Activated naive CD8-positive, alpha-beta T cell treated with anti-CD3 and anti-CD28 coated beads, Interleukin-2, amount 10 ng/mL, durations not matched to agents 7 days and 5 days (primary cell): ENCODE measurements around the gene MLST8. TPM values are rescaled to one million over a fixed set of nuclear protein-coding genes. Genes with fewer than 3 reads are reported as not detected.

ENCODE experiments used
- ATAC-seq: fragments of 150-1000 bp; cut with Tn5 transposase; one replicate; pipeline ENCODE4 v1.10.0; 2021; ENCODE audit warnings: low read depth, moderate library complexity
- POLR2A ChIA-PET: fragments of 350-600 bp; sonication (Branson Sonifier 250); formaldehyde crosslinking; loops from one replicate; lab custom pipeline; 2021; ENCODE audit warnings: antibody characterized with exemption; lab: Charles Lee
- DNase-seq: peaks from one replicate; pipeline ENCODE4 v3.0.0; 2021
- H3K27ac Mint-ChIP-seq: one replicate; pipeline ENCODE4 v1.8.0; 2022; ENCODE audit warnings: mild to moderate bottlenecking, mixed read lengths
- H3K27me3 Mint-ChIP-seq: one replicate; pipeline ENCODE4 v1.8.0; 2022; ENCODE audit warnings: mild to moderate bottlenecking, moderate library complexity, mixed read lengths
- H3K36me3 Mint-ChIP-seq: one replicate; pipeline ENCODE4 v1.8.0; 2021; ENCODE audit warnings: mild to moderate bottlenecking, mixed read lengths
- H3K4me1 Mint-ChIP-seq: one replicate; pipeline ENCODE4 v1.8.0; 2021; ENCODE audit warnings: mixed read lengths
- H3K4me3 Mint-ChIP-seq: one replicate; pipeline ENCODE4 v1.8.0; 2022; ENCODE audit warnings: mild to moderate bottlenecking, moderate library complexity, mixed read lengths
- H3K9me3 Mint-ChIP-seq: one replicate; pipeline ENCODE4 v1.8.0; 2021; ENCODE audit warnings: mixed read lengths
- total RNA-seq, 2 experiments: library from RNA; stranded (reverse); gene quantifications; one replicate each; pipeline ENCODE4 v1.2.3, GENCODE V29; 2021

The MLST8 gene, protein sequence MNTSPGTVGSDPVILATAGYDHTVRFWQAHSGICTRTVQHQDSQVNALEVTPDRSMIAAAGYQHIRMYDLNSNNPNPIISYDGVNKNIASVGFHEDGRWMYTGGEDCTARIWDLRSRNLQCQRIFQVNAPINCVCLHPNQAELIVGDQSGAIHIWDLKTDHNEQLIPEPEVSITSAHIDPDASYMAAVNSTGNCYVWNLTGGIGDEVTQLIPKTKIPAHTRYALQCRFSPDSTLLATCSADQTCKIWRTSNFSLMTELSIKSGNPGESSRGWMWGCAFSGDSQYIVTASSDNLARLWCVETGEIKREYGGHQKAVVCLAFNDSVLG
- 10 to 100 TPM; 32.1 to 33.1 TPM for total RNA-seq

DNA sequence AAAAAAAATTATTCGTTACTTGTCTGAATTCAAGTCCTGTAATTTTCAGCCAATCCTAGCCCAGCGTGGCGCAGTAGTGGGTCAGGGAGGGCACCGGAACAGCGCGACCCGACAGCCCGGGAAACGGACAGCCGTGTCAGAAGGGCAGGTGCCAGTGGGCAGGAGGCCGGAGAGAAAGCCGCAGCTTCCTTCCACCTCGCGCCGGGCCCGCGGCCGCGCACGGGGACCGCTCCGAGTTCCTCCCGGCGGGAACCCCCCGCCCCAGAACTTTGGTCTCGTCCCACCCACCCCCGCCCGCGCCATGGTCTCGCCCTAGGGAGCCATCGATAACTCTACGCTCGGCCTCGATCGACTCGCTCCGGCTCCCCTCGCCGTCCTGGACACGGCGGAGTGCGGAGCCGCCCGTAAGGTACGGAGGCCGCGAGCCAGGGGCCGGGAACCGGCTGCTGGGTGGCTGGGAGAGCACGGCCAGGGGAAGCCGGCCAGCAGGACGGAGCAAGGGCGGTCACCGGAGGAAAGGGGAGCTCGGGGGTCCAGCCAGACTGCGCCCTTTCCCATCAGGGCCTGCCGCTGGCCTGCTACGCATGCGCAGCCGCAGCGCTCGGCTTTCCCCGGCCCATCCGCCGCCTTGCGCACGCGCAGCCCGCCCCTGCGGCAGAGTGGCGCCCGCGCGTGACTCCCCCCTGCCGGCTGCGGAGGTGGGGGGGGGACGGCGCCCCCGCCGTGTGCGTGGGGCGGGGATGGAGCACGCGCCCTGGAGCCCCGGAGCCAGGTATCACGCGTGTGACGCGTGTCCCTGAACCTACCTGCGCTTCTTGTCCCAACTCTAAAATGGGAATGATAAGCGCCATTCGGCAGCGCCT, at the start of gene MLST8:
Gene MLST8 (plus strand): TSS at position 351 of the 863 bp plus-strand sequence. CDS start 632 bp downstream, outside the sequence.
- peak; percentile 81 for ATAC-seq
- H3K4me1 Mint-ChIP-seq, result peaks cover 14% of the 10 kb centered on the region

DNA sequence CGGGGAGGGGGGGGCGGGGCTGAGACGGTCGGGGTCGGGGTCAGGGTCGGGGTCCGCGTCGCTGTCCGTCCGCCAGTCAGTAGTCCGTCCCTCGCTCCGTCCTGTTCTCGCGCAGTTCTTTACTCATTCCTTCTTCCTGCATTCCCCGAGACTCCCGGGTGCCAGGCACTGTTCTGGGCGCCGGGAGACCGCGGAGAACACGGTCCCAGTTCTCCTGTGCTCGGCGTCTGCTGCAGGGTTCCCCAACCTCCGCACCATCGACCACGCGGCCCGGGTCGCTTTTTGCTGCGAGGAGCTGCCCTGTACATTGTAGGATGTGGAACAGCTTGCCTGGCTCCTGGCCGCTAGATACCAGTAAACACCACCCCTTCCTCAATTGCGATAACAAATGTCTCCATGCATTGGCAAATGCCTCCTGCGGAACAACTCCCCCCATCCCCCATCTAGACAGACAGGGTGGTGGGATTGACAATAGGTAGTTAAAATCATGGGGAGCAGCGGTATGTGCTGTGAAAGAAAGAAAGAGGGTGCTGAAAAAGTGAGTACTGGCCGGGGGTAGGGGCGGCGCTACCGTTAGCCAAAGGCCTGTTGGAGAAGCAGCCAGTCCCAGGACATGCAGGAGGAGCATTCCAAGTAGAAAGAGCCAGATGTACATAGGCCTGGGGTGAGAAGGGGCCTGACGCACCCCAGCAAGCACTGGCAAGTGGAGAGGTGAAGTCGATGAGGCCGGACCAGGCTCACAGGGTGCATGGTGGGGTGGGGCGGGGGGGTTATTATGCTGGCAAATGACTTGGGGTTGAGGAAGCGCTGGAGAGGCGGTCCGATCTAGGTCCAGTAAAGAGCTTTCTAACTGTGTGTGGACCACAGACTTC, 49.0 kb upstream of the MLST8 start:
- POLR2A ChIA-PET, result interaction anchor here (0.5 to 3.8 kb wide), 55 partner anchors 10 to 683 kb away, joined by 3 to 32 read pairs (median 5); partner anchors contain the start of genes BRICD5, CCNF, ECI1 and JPT2
- H3K36me3 Mint-ChIP-seq, result peaks cover 9% of the 10 kb centered on the region

More for the DNA sequence above, at the start of gene MLST8:
- no peaks in the 10 kb centered on the region for H3K9me3 Mint-ChIP-seq
- POLR2A ChIA-PET, result interaction anchor here (0.6 to 3.0 kb wide), 8 partner anchors 10 to 310 kb away, joined by 3 to 32 read pairs (median 5); partner anchors contain the start of genes ECI1, PGP, RPS2 and TRAF7
- peak within 1 kb of the TSS; percentile 87 for H3K27ac Mint-ChIP-seq
- peaks cover under 1% of the 10 kb centered on the region for H3K27me3 Mint-ChIP-seq
- peak; percentile 98 for DNase-seq
- peaks cover 7% of the 10 kb centered on the region for H3K36me3 Mint-ChIP-seq
- peak within 1 kb of the TSS; percentile 82 for H3K4me3 Mint-ChIP-seq

DNA sequence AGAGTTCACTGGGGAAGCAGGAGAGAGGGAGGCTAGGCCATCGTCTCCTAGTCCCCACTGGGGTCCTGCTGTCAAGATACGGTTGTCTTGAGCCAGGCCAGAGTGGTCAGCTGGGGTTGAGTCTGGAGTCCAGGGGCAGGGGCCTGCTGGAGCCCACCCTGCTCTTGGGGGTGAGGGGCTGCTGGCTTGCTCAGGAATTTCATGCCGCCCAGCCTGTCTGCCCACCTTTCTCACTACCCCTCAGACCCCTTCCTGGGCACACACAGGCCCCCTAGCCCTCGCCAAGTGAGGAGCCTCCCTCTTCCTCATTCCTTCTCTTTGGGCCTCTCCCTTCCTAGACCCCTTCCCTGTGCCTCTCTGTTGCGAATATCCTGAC, 48.4 kb upstream of the MLST8 start:
- no peak for DNase-seq
- POLR2A ChIA-PET, result no interaction called here
- no peaks in the 10 kb centered on the region for H3K9me3 Mint-ChIP-seq
- ATAC-seq, result no peak
- peaks cover 7% of the 10 kb centered on the region for H3K36me3 Mint-ChIP-seq
- peak overlapping the region; percentile 97 for H3K4me3 Mint-ChIP-seq
- H3K27ac Mint-ChIP-seq, result peak overlapping the region; percentile 92
- peaks cover 21% of the 10 kb centered on the region for H3K4me1 Mint-ChIP-seq
- H3K27me3 Mint-ChIP-seq, result no peaks in the 10 kb centered on the region

More for the DNA sequence above, 49.0 kb upstream of the MLST8 start:
- peak overlapping the region; percentile 92 for H3K27ac Mint-ChIP-seq
- DNase-seq (peak; percentile 51), ATAC-seq (no peak)
- no peaks in the 10 kb centered on the region for H3K27me3 Mint-ChIP-seq
- no peaks in the 10 kb centered on the region for H3K9me3 Mint-ChIP-seq
- H3K4me1 Mint-ChIP-seq, result peaks cover 24% of the 10 kb centered on the region
- H3K4me3 Mint-ChIP-seq, result peak overlapping the region; percentile 97

DNA sequence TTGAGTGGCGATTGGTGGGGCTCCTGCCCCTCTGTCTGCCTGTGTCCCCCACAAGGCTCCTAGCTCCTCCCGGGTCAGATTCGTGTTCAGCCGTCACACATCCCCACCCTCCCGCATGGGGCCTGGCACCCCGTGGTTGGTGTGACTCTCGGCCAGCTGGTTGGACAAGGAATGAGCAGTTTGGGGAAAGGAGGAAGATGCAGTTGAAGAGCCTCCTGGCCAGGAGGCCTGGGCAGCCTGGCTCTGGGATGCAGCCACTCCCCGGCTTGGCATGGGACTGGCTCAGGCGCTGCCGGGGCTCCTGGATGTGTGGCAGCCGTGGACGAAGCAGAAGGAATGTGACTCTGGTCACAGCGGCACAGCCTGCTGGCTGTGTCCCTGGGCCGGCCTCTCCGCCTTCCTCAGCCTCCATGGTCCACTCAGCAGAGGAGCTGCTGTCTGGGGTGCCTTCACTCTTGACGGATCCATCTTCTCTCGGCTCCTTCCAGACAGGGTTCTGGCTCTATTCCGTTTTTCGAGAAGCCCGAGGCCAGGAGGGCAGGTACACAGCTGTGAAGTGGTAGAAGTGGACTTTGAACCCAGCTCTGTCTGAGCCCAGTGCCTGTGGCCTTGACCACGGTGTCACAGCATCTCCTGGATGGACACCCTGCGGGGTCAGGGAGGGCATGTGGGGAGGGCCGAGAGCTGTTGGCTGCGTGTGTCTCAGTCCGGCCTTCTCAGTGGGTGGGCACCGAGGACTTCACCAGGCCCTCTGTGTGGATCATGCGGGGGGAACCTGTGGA, 47.6 kb upstream of the MLST8 start:
- peak overlapping the region; percentile 97 for H3K4me3 Mint-ChIP-seq
- H3K27ac Mint-ChIP-seq, result no peak overlapping the region
- no peak for DNase-seq
- H3K9me3 Mint-ChIP-seq, result no peaks in the 10 kb centered on the region
- no peaks in the 10 kb centered on the region for H3K27me3 Mint-ChIP-seq
- peaks cover 21% of the 10 kb centered on the region for H3K4me1 Mint-ChIP-seq
- H3K36me3 Mint-ChIP-seq, result peaks cover 10% of the 10 kb centered on the region
- POLR2A ChIA-PET, result no interaction called here
- no peak for ATAC-seq

DNA sequence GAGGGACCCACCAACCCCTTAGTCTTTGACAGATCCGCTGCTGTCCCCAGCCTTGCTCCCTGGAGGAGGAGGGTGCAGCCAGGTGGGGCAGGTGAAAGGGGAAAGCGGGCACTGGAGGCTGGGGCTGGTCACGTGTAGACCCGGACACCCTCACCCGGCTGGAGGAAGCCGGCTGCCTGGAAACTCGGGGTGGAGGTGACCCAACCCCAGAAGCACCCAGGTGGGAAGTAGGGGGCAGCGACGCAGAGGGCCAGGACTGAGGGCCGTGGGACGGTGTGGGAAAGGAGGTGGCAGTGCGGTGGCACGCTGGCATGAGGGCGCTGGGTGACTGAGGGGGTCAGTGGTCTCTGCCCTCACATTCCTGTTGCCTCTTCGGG, 47.0 kb upstream of the MLST8 start:
- POLR2A ChIA-PET, result no interaction called here
- H3K27me3 Mint-ChIP-seq, result no peaks in the 10 kb centered on the region
- no peak overlapping the region for H3K4me3 Mint-ChIP-seq
- no peak for ATAC-seq
- peaks cover 12% of the 10 kb centered on the region for H3K36me3 Mint-ChIP-seq
- DNase-seq, result no peak
- no peak overlapping the region for H3K27ac Mint-ChIP-seq
- H3K4me1 Mint-ChIP-seq, result peaks cover 21% of the 10 kb centered on the region
- H3K9me3 Mint-ChIP-seq, result no peaks in the 10 kb centered on the region

DNA sequence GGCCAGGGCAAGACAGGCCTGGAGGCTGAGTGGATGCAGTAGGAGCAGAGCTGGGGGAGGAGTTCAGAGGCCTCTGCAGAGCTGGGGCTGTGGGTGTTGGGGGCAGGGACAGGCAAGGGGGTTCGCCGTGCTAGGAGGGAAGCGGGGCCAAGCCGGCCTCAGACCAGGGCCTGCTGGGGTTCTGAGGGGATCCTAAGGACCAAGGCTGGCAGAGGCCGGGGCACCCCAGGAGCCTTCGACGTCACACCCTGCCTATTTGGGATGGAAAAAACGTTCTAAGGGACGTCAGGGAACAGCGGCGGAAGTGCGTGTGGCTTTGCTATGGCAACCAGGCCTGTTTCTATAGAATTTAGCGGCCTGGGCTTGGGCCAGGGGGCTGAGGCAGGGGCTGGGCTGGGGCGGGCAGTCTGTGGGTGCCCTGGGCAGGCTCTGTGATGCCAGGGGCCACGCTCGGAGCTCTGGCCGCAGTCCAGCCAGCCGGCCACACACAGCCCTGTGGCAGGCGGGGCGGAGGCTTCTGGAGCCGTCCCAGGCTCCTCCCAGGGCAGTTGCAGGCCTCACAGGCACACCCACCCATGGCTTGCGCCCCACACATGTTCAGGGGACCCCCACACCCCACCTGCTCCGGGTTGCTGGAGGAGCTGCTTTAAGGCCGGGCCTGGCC, 45.9 kb upstream of the MLST8 start:
- no peak for ATAC-seq
- POLR2A ChIA-PET, result no interaction called here
- H3K27me3 Mint-ChIP-seq, result no peaks in the 10 kb centered on the region
- no peaks in the 10 kb centered on the region for H3K9me3 Mint-ChIP-seq
- peaks cover 12% of the 10 kb centered on the region for H3K36me3 Mint-ChIP-seq
- peaks cover 17% of the 10 kb centered on the region for H3K4me1 Mint-ChIP-seq
- no peak for DNase-seq
- H3K4me3 Mint-ChIP-seq, result no peak overlapping the region
- no peak overlapping the region for H3K27ac Mint-ChIP-seq

DNA sequence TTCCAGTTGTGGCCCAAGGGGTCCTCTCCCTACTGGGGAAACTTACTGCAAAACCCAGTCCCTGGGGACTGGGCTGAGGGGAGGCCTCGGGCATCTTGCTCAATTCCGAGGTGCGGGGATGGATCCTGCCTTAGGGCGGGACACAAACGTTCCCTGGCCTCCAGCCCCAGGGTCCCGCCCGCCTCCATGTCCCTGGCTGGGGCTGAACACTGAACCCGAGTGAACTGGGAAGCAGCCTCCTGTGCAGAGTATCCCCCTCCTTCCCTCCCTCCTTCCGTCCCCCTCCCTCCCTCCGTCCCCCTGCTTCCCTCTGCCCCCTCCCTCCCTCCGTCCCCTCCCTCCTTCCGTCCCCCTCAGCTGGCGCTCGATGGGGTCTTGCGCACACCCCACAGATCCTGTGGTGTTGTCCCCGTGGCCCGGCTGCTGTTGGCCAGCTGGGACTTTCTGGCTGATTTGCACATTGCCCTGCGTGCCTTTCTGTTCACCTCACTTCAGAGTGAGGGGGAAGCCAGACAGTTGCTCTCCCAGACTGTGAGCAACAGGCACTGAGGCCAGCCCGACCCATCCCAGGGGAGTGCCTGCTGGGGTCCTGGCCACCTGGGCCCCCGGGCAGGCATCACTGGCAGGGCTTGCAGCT, 44.2 kb upstream of the MLST8 start:
- ATAC-seq, result no peak
- Mint-ChIP-seq H3K4me3 (no peak overlapping the region), H3K9me3 (no peaks in the 10 kb centered on the region), H3K27me3 (no peaks in the 10 kb centered on the region), H3K27ac (no peak overlapping the region), H3K36me3 (peaks cover 17% of the 10 kb centered on the region), H3K4me1 (peaks cover 16% of the 10 kb centered on the region)
- POLR2A ChIA-PET, result no interaction called here
- DNase-seq, result no peak

DNA sequence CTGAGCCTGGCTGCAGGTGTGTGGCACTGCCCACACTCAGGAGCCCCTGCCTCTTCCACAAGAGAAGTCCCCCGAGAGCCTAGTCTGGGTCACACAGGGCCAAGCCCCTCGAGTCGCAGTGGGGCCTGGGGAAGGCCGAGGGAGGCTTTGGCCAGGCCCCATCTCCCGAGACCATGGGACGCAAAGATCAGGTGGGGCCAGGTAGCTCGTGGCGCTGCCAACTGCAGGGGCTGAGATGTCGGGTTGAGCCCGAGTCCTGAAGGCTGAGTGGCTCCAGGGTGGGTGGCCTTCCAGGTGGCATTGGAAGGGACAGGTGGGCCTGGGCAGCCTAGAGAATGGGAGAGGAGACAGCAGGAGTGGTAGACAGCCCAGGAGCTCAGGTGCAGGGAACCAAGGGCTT, 43.3 kb upstream of the MLST8 start:
- no peak overlapping the region for H3K4me3 Mint-ChIP-seq
- no peak for ATAC-seq
- no peaks in the 10 kb centered on the region for H3K27me3 Mint-ChIP-seq
- peaks cover 9% of the 10 kb centered on the region for H3K4me1 Mint-ChIP-seq
- peaks cover 18% of the 10 kb centered on the region for H3K36me3 Mint-ChIP-seq
- DNase-seq, result no peak
- H3K27ac Mint-ChIP-seq, result no peak overlapping the region
- POLR2A ChIA-PET, result no interaction called here
- no peaks in the 10 kb centered on the region for H3K9me3 Mint-ChIP-seq

DNA sequence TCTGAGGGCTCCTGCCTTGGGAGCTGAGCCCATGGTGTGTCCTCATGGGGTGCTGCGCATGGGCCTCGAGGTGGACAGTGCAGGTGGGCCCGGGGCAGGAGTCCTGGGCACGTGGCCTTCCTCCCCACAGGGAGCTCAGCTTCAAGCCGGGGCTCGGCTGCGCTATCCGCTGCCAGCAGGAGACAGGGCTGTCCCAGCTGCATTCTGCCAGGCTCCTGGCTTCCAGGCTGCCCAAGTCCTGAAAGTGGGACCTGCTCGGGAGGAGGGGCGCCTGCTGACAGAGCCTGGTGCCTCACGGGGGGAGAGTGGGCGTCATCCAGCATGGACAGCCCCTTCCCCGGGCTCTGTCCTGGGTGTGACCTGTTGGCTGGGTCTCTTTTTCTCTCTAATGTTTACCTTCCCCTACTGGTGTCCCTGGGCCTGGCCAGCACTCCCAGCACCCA, 42.6 kb upstream of the MLST8 start:
- H3K27ac Mint-ChIP-seq, result no peak overlapping the region
- POLR2A ChIA-PET, result no interaction called here
- H3K4me1 Mint-ChIP-seq, result peaks cover 3% of the 10 kb centered on the region
- ATAC-seq (no peak), DNase-seq (no peak)
- H3K36me3 Mint-ChIP-seq, result peaks cover 18% of the 10 kb centered on the region
- no peaks in the 10 kb centered on the region for H3K9me3 Mint-ChIP-seq
- no peak overlapping the region for H3K4me3 Mint-ChIP-seq
- H3K27me3 Mint-ChIP-seq, result no peaks in the 10 kb centered on the region

DNA sequence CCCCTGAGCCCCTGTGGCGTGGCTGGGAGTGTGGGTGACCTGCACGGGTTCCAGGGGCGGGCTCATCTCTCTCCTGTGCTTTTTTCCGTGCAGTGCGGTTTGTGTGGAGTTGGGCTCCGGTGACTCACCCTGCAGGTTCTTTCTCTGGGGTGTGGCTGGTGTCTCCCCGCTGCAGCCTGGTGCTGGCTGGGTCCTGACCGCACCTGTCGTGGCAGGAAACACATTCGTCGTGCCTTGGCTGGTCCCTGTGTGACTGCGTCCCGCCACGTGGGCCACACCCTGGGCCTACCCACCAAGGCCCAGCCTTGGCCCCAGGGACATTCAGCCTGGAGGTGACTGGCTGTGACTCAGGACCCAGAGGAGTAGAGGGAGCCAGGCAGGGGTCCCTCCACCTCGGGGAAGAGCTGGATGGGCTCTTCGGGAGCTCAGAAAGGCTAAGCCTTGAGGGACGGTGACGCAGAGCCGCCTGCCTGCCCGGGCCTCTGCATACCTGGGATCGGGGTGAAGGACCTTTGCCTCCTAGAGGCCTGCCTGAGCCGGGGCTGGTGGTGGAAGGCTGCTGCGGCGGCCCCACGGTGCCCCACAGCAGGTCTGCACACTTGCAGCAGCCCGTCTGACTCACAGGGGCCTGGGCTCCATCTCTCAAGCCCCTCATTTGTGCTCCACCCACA, 41.9 kb upstream of the MLST8 start:
- H3K27me3 Mint-ChIP-seq, result no peaks in the 10 kb centered on the region
- peaks cover 1% of the 10 kb centered on the region for H3K4me1 Mint-ChIP-seq
- POLR2A ChIA-PET, result no interaction called here
- no peak overlapping the region for H3K27ac Mint-ChIP-seq
- H3K36me3 Mint-ChIP-seq, result peaks cover 18% of the 10 kb centered on the region
- no peak for DNase-seq
- H3K4me3 Mint-ChIP-seq, result no peak overlapping the region
- ATAC-seq, result no peak
- H3K9me3 Mint-ChIP-seq, result no peaks in the 10 kb centered on the region

DNA sequence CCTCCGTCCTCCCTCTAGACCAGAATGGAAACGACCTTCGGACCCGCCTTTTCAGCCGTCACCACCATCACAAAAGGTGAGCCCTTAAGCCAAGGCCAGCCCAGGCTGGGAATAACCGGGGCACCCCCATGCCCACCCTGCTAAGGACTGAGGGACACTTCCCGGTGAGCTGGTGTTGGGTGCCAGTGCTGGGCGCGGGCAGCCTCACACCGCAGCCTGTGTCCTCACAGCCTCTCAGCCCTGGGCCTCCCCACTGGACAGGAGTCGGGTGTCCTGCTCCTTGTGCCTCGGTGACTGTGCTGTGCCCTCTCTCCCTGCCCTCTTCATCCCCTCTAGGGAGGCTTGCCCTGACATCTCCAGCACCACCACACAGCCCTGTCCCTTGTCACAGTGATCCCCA, 39.4 kb upstream of the MLST8 start:
- DNase-seq (no peak), ATAC-seq (no peak)
- H3K27me3 Mint-ChIP-seq, result no peaks in the 10 kb centered on the region
- H3K9me3 Mint-ChIP-seq, result no peaks in the 10 kb centered on the region
- POLR2A ChIA-PET, result interaction anchor here (0.9 kb wide), 1 partner anchor 11 kb away, joined by 3 read pairs; the partner anchor contains the start of gene TRAF7
- no peaks in the 10 kb centered on the region for H3K4me1 Mint-ChIP-seq
- H3K36me3 Mint-ChIP-seq, result peaks cover 18% of the 10 kb centered on the region
- H3K4me3 Mint-ChIP-seq, result no peak overlapping the region
- peak overlapping the region; percentile 25 for H3K27ac Mint-ChIP-seq
